ENCODE measurements around the gene SHC3. TPM values are rescaled to one million over a fixed set of nuclear protein-coding genes. Genes with fewer than 3 reads are reported as not detected.
A peak's percentile ranks its signal among the peaks of the same experiment; 100 is the strongest.

SHC3 gene
- total RNA-seq, 2 donors from 2014 or later = 1.5 to 1.8 TPM

DNA sequence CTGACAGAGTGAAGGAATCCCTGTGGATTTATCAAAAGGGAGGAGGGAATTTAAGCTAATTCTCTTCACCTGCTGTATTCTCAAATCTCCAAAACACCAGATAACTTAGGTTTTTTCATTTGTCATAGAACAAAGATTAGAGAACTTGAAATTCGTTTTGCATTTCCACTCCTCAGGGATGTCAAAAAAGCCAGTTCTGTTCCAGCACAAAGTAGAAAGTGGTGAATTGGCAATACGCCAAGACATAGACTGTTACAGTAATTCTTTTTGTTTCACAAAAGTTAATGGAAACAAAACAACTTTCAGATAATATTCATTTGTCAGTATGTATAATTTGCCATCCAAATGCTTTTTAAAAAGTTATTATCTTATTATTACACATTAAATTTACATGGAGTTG lies 172.4 kb downstream of the SHC3 start:
- DNase-seq (ENCODE audit: low spot score) = no peak
- no peaks in the 10 kb centered on the region for H3K9me3 ChIP-seq
- no peak overlapping the region for H3K27ac ChIP-seq
- peaks cover 23% of the 10 kb centered on the region for H3K36me3 ChIP-seq
- no peak overlapping the region for H3K4me3 ChIP-seq
- TF ChIP-seq, protein P1, sequence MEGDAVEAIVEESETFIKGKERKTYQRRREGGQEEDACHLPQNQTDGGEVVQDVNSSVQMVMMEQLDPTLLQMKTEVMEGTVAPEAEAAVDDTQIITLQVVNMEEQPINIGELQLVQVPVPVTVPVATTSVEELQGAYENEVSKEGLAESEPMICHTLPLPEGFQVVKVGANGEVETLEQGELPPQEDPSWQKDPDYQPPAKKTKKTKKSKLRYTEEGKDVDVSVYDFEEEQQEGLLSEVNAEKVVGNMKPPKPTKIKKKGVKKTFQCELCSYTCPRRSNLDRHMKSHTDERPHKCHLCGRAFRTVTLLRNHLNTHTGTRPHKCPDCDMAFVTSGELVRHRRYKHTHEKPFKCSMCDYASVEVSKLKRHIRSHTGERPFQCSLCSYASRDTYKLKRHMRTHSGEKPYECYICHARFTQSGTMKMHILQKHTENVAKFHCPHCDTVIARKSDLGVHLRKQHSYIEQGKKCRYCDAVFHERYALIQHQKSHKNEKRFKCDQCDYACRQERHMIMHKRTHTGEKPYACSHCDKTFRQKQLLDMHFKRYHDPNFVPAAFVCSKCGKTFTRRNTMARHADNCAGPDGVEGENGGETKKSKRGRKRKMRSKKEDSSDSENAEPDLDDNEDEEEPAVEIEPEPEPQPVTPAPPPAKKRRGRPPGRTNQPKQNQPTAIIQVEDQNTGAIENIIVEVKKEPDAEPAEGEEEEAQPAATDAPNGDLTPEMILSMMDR (IDR thresholded peaks at IDR 0.05) = no peak
- H3K27me3 ChIP-seq (replicated peaks; ENCODE audit: insufficient read depth) = no peaks in the 10 kb centered on the region
- peaks cover 0 to 7% of the 10 kb centered on the region in 2 donors for H3K4me1 ChIP-seq (ENCODE audit: control insufficient read depth in 1 of 2, low read depth in 2 of 2)
- ATAC-seq (ENCODE audit: insufficient number of reproducible peaks, low FRiP score, low read depth) = no peak

DNA sequence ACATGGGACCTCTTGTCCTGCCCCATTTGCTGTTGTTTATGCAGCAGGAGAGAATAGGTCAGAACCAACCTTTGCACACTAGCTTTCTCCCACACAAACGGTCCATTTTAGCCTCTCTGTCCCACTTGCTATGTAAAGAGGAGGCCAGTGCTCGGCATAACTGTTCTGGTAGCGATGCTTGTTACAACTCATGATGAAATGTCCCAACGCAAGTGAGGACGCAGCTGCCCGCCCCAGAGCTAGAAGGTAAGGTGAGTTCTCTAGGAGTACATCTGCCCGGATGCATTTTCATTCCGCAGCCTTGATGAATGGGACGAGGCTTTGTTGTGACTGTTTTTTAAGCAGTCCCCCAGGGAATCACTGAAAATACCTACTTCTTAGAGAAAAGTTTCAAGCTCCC lies 173.3 kb downstream of the SHC3 start:
- TF ChIP-seq, protein P1 (IDR thresholded peaks at IDR 0.05) = no peak
- H3K4me1 ChIP-seq (ENCODE audit: control insufficient read depth in 1 of 2, low read depth in 2 of 2) = peaks cover 3 to 17% of the 10 kb centered on the region in 2 donors
- H3K27ac ChIP-seq = no peak overlapping the region
- no peaks in the 10 kb centered on the region for H3K9me3 ChIP-seq
- no peaks in the 10 kb centered on the region for H3K27me3 ChIP-seq (replicated peaks; ENCODE audit: insufficient read depth)
- H3K36me3 ChIP-seq = peaks cover 23% of the 10 kb centered on the region
- ATAC-seq (ENCODE audit: insufficient number of reproducible peaks, low FRiP score, low read depth) (no peak), DNase-seq (ENCODE audit: low spot score) (no peak)
- no peak overlapping the region for H3K4me3 ChIP-seq

DNA sequence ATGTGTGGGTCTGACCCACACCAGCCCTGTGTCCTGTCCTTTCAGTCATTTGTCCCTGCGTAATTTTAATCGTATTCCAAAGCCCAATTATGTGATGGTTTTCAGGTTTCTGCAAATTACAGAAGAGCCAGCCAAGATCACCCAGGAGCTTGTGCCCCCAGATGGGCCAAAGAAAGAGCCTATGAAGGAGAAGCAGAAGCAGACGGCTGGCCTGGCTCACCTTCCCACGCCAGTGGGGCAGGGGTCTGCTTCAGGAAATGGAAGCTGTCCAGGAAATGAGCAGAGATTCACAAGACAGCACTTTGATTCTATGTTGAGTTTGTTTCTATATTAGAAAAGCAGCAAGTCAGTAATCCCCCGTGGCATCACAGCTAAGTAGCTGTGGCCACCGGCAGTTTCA lies 175.6 kb downstream of the SHC3 start:
- Histone ChIP-seq H3K36me3 (peaks cover 23% of the 10 kb centered on the region), H3K27ac (no peak overlapping the region), H3K4me3 (no peak overlapping the region), H3K9me3 (no peaks in the 10 kb centered on the region), H3K27me3 (replicated peaks; ENCODE audit: insufficient read depth) (no peaks in the 10 kb centered on the region), H3K4me1 (ENCODE audit: control insufficient read depth in 1 of 2, low read depth in 2 of 2) (peaks cover 13 to 39% of the 10 kb centered on the region in 2 donors)
- no peak for DNase-seq (ENCODE audit: low spot score)
- TF ChIP-seq, protein P1 (IDR thresholded peaks at IDR 0.05) = no peak
- no peak for ATAC-seq (ENCODE audit: insufficient number of reproducible peaks, low FRiP score, low read depth)

DNA sequence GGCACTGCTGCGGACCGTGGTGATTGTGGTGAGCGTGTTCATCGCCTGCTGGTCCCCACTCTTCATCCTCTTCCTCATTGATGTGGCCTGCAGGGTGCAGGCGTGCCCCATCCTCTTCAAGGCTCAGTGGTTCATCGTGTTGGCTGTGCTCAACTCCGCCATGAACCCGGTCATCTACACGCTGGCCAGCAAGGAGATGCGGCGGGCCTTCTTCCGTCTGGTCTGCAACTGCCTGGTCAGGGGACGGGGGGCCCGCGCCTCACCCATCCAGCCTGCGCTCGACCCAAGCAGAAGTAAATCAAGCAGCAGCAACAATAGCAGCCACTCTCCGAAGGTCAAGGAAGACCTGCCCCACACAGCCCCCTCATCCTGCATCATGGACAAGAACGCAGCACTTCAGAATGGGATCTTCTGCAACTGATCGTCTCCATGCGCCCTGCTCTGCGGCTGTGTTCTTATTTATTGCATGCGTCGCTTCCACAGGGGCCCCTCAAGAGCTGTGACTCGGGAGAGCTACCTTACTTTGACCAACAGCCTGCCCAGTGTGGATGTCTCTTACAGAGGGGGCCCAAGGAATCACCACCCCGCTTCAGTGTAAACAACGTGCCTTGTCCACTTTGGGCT lies 176.6 kb downstream of the SHC3 start:
- Histone ChIP-seq H3K36me3 (peaks cover 23% of the 10 kb centered on the region), H3K27me3 (replicated peaks; ENCODE audit: insufficient read depth) (no peaks in the 10 kb centered on the region), H3K27ac (no peak overlapping the region), H3K9me3 (no peaks in the 10 kb centered on the region), H3K4me3 (no peak overlapping the region), H3K4me1 (ENCODE audit: control insufficient read depth in 1 of 2, low read depth in 2 of 2) (peaks cover 15 to 48% of the 10 kb centered on the region in 2 donors)
- TF ChIP-seq, protein P1 (IDR thresholded peaks at IDR 0.05) = no peak
- ATAC-seq (ENCODE audit: insufficient number of reproducible peaks, low FRiP score, low read depth) (no peak), DNase-seq (ENCODE audit: low spot score) (no peak)

DNA sequence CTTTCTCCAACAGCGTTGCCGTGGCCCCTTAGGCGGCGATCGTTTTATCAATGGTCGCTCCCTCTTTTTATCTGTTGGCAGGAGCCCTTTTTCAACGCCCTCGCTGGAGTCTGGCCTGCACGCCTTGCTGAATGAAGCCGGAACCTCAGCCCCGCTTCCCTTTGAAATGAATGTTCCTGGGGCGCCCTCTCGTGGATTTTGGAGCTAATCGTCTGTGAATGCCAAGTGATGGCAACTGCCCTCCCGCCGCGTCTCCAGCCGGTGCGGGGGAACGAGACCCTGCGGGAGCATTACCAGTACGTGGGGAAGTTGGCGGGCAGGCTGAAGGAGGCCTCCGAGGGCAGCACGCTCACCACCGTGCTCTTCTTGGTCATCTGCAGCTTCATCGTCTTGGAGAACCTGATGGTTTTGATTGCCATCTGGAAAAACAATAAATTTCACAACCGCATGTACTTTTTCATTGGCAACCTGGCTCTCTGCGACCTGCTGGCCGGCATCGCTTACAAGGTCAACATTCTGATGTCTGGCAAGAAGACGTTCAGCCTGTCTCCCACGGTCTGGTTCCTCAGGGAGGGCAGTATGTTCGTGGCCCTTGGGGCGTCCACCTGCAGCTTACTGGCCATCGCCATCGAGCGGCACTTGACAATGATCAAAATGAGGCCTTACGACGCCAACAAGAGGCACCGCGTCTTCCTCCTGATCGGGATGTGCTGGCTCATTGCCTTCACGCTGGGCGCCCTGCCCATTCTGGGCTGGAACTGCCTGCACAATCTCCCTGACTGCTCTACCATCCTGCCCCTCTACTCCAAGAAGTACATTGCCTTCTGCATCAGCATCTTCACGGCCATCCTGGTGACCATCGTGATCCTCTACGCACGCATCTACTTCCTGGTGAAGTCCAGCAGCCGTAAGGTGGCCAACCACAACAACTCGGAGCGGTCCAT lies 177.4 kb downstream of the SHC3 start:
- TF ChIP-seq, protein P1 (IDR thresholded peaks at IDR 0.05) = peak; percentile 83
- no peaks in the 10 kb centered on the region for H3K27me3 ChIP-seq (replicated peaks; ENCODE audit: insufficient read depth)
- no peak for ATAC-seq (ENCODE audit: insufficient number of reproducible peaks, low FRiP score, low read depth)
- H3K27ac ChIP-seq = peak overlapping the region; percentile 52 to 74
- H3K4me3 ChIP-seq = peak overlapping the region; percentile 43
- peak; percentile 73 for DNase-seq (ENCODE audit: low spot score)
- peaks cover 23% of the 10 kb centered on the region for H3K36me3 ChIP-seq
- H3K4me1 ChIP-seq (ENCODE audit: control insufficient read depth in 1 of 2, low read depth in 2 of 2) = peaks cover 15 to 56% of the 10 kb centered on the region in 2 donors
- H3K9me3 ChIP-seq = no peaks in the 10 kb centered on the region

Measured in thoracic aorta (tissue), 2 donors.